HG02840 (cell line): Measurements from ENCODE around the gene TAP1.
"Not testable (repeated sequence)": the region's sequence is repeated elsewhere in the genome, so short reads cannot be mapped to it uniquely, and the experiment has no call there.

ENCODE experiments used
- ATAC-seq: cut with Tn5 transposase; IDR thresholded peaks from one replicate; pipeline ENCODE4 v1.9.1; 2021; ENCODE audit warnings: mild to moderate bottlenecking, moderate library complexity, moderate number of reproducible peaks; ENCODE audit not compliant: unreplicated experiment, low FRiP score

Gene TAP1

DNA sequence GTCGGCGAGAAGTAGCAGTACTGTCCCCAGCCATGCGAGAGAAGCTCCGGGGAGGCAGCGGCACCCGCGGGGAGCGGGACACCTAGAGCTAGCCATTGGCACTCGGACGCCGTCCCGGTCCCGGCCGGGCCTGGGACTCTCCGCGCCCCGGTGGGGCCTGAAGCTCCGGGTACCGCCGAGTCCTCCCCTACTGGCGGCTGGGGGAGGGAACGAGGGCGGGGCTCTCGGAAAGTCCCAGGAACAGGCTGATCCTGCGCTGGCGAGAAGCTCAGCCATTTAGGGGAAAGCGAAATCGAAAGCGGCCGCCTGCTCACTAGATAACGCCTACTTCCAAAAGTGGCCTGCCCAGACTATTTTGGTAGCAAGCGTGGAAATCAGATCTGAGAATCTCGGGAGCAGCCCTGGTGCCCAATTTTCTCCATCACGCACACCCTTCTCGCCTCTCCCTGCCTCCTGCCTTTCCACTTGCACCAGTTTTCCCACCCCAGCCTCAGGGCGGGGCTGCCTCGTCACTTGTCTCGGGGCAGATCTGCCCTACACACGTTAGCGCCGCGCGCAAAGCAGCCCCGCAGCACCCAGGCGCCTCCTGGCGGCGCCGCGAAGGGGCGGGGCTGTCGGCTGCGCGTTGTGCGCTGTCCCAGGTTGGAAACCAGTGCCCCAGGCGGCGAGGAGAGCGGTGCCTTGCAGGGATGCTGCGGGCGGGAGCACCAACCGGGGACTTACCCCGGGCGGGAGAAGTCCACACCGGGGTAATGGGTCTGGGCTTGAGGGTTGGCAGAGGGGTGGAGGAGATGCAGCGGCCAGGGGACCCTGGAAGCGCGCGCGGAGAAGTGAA, at the start of gene TAP1, which contains the start of gene PSMB9:
TSS of gene TAP1 (minus strand) at position 164 of the 835 bp plus-strand sequence. CDS start at position 96, 68 bp downstream.
TSS of gene PSMB9 (plus strand) at position 652 of the 835 bp plus-strand sequence. CDS start at position 690, 38 bp downstream.
- peak; percentile 72 for ATAC-seq

DNA sequence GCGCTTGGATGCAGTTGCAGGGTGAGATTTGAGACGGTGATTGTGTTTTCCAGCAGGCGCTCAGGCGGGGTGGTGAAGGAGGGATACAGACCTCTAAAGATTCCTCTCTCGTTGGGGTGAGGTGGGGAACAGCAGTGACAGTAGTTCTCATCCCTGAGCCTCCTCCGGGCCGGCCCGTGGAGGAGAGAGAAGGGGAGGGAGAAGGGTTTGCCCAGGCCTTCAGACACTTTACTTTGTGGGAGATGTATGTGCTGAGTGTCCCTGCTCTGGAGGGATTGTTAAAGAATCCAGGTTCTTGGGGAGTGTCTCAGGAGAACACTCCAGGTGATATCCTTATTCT, 41.5 kb upstream of the TAP1 start:
- no peak for ATAC-seq

- ATAC-seq, result peak; percentile 94
These were observed 40.8 kb upstream of the TAP1 start for GRCh38 chr6:32894085-32895005.

- no peak for ATAC-seq
These were observed 37.3 kb upstream of the TAP1 start for GRCh38 chr6:32890831-32891230.

- ATAC-seq, result no peak
These were observed 36.0 kb upstream of the TAP1 start for GRCh38 chr6:32889533-32889932.

DNA sequence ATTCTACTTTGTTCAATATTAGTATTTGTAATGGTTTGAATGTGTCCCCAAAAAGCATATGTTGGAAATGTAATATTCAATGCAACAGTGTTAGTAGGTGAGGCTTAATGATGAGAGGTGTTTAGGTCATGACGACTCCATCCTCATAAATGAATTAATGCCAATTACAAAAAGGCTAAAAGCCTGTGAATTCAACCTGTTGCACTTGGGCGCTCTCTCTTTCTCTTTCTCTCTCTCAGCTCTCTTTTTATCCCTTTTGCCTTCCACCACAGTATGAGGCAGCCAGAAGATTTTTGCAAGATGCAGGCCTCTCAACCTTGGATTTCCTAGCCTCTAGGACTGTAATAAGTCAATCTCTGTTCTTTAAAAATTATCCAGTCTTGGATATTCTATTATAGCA, 35.1 kb upstream of the TAP1 start:
- ATAC-seq, result no peak

- ATAC-seq, result no peak
These were observed 34.1 kb upstream of the TAP1 start for GRCh38 chr6:32887616-32888015.

- no peak for ATAC-seq
These were observed 33.3 kb upstream of the TAP1 start for GRCh38 chr6:32886681-32887383.

GRCh38 chr6:32885698-32886286, 32.3 kb upstream of the TAP1 start:
- no peak for ATAC-seq

DNA sequence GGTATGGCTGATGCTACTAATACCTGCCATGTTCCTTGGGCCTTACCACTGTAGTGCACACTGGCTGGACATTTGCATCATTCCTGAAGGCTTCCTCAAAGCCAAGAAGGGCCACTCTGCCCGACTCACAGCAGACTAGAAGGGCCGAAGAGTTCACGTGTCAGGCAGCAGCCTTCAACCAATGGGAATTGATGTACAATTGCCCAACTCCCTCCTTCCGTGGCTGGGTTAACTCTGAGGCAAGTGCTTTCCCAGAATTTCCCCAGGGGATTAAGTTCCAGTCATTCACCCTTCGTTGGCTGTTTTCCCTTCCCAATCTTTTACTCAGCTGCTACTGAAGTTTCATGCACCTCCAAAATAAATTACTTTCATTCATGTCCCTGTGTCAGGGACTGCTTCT, 30.3 kb upstream of the TAP1 start:
- ATAC-seq, result no peak

DNA sequence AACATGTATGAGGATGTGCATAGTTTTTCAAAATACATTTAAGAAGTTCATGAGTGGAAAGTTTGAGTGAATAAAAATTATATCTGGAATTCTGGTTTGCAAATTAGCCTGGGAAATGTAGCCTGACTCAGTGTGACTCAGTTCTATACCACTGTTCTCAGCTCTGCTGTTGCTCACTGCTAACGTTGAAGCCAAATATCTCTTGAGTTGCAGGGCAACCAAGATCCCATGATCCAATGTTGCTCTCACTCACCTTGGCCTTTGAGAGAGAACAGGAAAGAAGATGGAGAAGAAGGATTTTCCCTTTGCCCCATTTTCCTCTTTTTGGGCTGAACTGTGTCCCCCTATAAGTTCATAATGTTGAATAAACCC, 29.4 kb upstream of the TAP1 start:
- no peak for ATAC-seq

- not testable (repeated sequence) for ATAC-seq
These were observed 27.5 kb upstream of the TAP1 start for GRCh38 chr6:32880962-32881361.

- ATAC-seq, result no peak
These were observed 26.2 kb upstream of the TAP1 start for GRCh38 chr6:32879691-32880090.

DNA sequence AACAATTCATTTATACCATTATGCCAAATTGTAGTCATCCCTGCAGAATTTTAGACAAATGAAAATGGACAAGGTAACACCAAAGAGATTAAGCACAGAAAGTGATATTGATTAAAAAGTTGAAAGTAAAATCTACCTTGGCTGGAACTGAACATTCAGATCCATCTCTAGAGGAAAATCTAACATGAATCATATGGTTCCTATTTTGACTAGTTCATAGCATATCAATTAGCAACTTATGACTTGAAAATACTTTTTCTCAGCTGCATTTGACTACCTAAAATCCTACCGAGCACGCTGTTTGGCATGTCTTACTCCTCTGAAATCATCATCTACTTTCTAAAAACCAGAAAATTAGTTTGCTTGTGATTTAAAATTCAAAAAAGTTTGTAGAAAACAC, 23.1 kb upstream of the TAP1 start:
- ATAC-seq, result no peak

DNA sequence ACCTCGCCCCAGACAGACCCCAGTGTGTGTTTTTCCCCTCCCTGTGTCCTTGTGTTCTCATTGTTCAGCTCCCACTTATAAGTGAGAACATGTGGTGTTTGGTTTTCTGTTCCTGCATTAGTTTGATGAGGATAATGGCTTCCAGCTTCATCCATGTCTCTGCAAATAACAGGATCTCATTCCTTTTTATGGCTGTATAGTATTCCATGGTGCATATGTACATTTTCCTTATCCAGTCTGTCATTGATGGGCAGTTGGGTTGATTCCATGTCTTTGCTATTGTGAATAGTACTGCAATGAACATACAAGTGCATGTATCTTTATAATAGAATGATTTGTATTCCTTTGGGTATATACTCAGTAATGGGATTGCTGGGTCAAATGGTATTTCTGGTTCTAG, 20.4 kb upstream of the TAP1 start:
- ATAC-seq, result not testable (repeated sequence)

DNA sequence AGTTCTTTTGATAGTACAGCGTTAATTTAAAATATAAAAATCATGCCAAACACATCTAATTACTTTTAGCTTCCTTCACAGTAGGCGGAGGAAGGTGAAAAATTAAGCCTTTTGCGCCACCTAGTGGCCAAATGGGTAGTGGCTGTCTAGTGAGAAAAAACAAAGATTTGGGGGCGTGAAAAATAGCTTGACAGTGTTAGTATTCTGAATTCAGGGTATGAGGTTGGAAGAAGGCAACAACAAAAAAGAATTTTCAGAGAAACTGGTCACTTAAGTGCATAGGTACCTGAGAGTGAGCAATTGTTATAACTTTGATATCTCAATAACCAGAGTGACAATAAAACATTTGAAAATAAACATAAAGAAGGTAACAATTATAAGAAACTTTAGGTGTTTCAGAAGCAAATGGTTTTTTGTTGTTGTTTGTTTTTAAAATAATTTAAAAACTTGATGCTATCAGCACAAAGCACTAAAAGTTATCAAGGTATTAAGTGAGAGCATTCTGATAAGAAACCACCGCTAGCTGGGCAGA, 14.8 kb upstream of the TAP1 start:
- no peak for ATAC-seq

- no peak for ATAC-seq
These were observed 14.2 kb upstream of the TAP1 start for GRCh38 chr6:32867554-32868256.

DNA sequence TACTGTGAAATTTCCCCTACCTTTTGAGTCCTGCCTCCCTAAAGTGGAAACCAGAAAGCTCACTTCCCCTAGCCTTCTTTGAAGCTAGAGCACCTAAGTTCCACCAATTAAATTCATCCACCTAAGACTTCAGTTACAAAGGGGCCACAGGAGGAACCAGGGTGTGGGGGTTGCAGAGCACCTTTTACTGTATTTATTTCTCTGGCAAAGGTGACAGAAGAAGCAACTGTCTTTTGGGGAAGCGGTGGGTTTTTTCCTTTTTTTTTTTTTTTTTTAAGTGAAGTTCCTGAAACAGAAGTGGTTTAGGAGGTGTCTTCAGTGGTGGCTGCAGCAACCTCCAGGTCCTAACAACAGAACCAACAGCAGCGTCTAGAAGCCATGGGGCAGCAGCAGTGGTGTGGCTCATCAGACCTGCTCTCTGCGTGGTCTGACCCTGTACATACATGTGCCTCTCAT, 13.5 kb upstream of the TAP1 start:
- ATAC-seq, result no peak

DNA sequence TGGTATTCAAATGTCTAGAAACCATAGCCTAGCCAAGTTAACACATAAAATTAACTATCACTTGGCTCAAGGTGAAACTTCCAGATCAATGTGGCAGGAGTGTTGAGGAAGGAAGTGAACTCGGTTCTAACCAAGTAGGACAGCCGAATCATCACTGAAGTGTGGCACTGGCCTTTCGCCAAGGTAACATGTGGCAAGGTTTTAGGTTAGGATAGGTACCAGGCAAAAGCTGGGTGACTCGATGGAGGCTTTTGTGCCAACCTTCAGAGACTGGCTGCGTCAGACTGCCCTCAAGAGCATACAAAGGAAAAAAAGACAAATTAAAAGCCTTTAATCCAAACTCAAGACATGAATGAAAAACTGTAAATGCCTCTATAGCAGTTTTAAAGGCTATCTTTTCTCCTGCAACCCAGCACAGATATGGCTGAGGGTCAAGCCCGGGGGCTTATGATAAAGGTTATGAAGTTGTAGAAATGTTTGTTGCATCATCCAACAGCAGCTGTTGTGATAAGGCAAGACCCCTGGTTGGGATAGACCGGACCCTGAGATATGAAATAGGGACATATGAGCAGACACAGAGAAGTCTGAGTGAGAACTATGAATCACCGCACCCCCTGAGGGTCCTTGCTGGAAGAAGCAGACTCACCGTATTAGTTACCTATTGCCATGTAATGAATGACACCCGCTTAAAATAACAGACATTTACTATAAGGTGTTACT, 12.4 kb upstream of the TAP1 start:
- ATAC-seq, result no peak
